SIG-M5 (cell line): ENCODE measurements around the gene ACVR1B.

Experiments
- DNase-seq: peaks from one replicate; lab custom pipeline; 2025; lab: John Stamatoyannopoulos, UW

ACVR1B gene

DNA sequence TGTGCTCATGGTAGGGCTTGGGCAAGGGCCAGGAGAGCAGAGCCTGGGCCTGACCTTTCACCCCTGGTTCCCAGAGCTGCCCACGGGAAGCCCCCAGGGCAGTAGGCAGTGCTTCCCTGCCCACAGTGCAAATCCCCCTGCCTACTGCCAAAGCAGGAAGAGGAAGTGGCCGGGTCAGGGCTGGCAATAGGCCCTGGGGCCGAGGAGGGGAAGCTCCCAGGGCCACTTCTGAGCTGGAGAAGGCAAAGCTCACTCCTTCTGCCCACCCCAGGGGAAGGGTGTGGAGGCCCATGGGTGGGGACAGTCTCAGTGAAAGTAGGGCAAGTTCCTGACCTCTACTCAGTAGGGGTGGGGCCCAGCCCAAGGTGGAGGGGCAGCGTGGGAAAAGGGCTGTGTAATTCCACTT is 94.3 kb downstream of the ACVR1B start:
- DNase-seq, result no peak
